ENCODE results near the gene HVCN1.
"Not testable (repeated sequence)": the region's sequence is repeated elsewhere in the genome, so short reads cannot be mapped to it uniquely, and the experiment has no call there.

The HVCN1 gene

DNA sequence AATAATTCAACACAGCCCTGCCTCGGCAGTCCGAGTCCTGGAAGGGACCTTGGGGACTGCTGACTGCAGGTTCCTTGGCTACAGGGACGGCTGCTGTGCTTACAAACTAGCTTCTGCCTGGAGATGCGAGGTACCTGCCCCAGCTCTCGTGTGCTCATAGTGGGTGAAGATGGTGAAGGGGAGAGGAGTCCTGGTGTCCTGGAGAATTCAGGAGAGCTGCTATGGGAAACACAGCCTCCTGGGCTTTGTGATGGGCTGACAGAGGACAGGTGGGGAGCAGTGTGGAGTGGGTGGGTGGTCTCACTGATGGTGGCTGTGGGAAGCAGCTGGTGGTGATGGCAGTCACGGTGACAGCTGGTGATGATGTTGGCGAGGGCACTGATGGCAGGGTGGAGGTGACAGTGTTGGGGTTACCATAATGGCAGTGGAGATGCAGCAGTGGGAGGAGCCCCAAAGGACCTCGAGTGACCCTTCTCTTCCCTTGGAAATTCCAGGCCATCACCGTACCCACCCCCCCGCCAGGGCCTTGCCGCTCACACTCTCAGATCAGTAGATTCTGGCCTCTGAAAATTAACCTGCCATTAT is 32.8 kb downstream of the HVCN1 start:
- H3K27me3 ChIP-seq (replicated peaks; ENCODE audit: control insufficient read depth, insufficient read depth, low read length, poor library complexity, severe bottlenecking): no peaks in the 10 kb centered on the region
- H3K27ac ChIP-seq (ENCODE audit: insufficient read depth, low read length, poor library complexity, severe bottlenecking): no peak overlapping the region
- H3K4me1 ChIP-seq (ENCODE audit: control insufficient read depth, insufficient read depth, low read length, poor library complexity, severe bottlenecking): no peaks in the 10 kb centered on the region
- H3K9me3 ChIP-seq (ENCODE audit: control insufficient read depth, low read length): no peaks in the 10 kb centered on the region
- H3K4me3 ChIP-seq (ENCODE audit: insufficient read depth, low read depth, low read length, poor library complexity, severe bottlenecking): no peak overlapping the region
- no peaks in the 10 kb centered on the region for H3K36me3 ChIP-seq (ENCODE audit: control insufficient read depth, insufficient read depth, low read length)
- DNase-seq: no peak

DNA sequence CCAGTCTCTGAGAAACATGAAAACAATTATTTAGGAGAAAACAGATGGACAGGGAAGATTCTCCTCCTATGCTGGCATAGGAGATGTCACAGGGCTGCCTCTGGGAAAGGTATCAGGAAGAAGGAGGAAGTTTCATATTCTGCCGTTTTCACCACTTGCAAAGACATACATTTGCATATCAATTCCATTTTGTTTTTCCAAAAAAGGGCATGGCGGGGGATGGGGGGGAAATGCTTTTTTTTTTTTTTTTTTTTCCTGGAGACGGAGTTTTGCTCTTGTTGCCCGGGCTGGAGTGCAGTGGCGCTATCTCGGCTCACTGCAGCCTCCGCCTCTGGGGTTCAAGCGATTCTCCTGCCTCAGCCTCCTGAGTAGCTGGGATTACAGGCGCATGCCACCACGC is 34.7 kb downstream of the HVCN1 start:
- not testable (repeated sequence) for H3K4me3 ChIP-seq (ENCODE audit: insufficient read depth, low read depth, low read length, poor library complexity, severe bottlenecking); H3K9me3 ChIP-seq (ENCODE audit: control insufficient read depth, low read length); H3K4me1 ChIP-seq (ENCODE audit: control insufficient read depth, insufficient read depth, low read length, poor library complexity, severe bottlenecking); H3K27ac ChIP-seq (ENCODE audit: insufficient read depth, low read length, poor library complexity, severe bottlenecking); H3K36me3 ChIP-seq (ENCODE audit: control insufficient read depth, insufficient read depth, low read length); H3K27me3 ChIP-seq (replicated peaks; ENCODE audit: control insufficient read depth, insufficient read depth, low read length, poor library complexity, severe bottlenecking); DNase-seq

DNA sequence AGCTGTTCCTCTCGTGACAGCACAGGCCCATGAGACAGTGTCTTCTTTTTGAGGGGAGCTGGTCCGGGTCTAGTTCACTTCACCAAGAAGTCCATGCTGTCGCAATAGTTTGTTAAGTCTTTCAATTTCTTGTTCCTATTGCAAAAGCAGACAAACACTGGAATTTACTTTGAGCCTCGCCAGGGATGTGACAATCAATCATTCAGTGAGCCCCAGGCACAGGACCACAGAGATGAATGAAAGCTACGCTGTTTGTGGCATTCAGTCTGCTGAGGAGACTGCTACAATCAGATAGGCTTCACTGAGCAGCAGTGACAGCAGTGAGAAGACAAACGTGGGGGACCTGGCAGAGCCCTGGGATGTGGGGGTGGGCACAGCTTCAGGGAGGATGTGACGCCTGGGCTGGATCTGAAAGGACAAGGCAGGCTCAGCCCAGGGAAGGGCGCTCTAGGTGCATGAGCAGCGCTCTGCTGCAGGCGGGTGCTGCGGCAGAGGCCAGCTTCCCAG is 39.5 kb downstream of the HVCN1 start:
- no peaks in the 10 kb centered on the region for H3K9me3 ChIP-seq (ENCODE audit: control insufficient read depth, low read length)
- no peaks in the 10 kb centered on the region for H3K27me3 ChIP-seq (replicated peaks; ENCODE audit: control insufficient read depth, insufficient read depth, low read length, poor library complexity, severe bottlenecking)
- H3K27ac ChIP-seq (ENCODE audit: insufficient read depth, low read length, poor library complexity, severe bottlenecking): no peak overlapping the region
- no peak for DNase-seq
- H3K36me3 ChIP-seq (ENCODE audit: control insufficient read depth, insufficient read depth, low read length): no peaks in the 10 kb centered on the region
- no peak overlapping the region for H3K4me3 ChIP-seq (ENCODE audit: insufficient read depth, low read depth, low read length, poor library complexity, severe bottlenecking)
- H3K4me1 ChIP-seq (ENCODE audit: control insufficient read depth, insufficient read depth, low read length, poor library complexity, severe bottlenecking): peaks cover 8% of the 10 kb centered on the region

- Histone ChIP-seq H3K4me1 (ENCODE audit: control insufficient read depth, insufficient read depth, low read length, poor library complexity, severe bottlenecking) (peaks cover 8% of the 10 kb centered on the region), H3K27me3 (replicated peaks; ENCODE audit: control insufficient read depth, insufficient read depth, low read length, poor library complexity, severe bottlenecking) (no peaks in the 10 kb centered on the region), H3K4me3 (ENCODE audit: insufficient read depth, low read depth, low read length, poor library complexity, severe bottlenecking) (no peak overlapping the region), H3K27ac (ENCODE audit: insufficient read depth, low read length, poor library complexity, severe bottlenecking) (no peak overlapping the region), H3K36me3 (ENCODE audit: control insufficient read depth, insufficient read depth, low read length) (no peaks in the 10 kb centered on the region), H3K9me3 (ENCODE audit: control insufficient read depth, low read length) (no peaks in the 10 kb centered on the region)
- no peak for DNase-seq
Observed at GRCh38 chr12:110647631-110648040, 41.3 kb downstream of the HVCN1 start.

- Histone ChIP-seq H3K27me3 (replicated peaks; ENCODE audit: control insufficient read depth, insufficient read depth, low read length, poor library complexity, severe bottlenecking) (no peaks in the 10 kb centered on the region), H3K27ac (ENCODE audit: insufficient read depth, low read length, poor library complexity, severe bottlenecking) (no peak overlapping the region), H3K9me3 (ENCODE audit: control insufficient read depth, low read length) (no peaks in the 10 kb centered on the region), H3K4me3 (ENCODE audit: insufficient read depth, low read depth, low read length, poor library complexity, severe bottlenecking) (no peak overlapping the region), H3K4me1 (ENCODE audit: control insufficient read depth, insufficient read depth, low read length, poor library complexity, severe bottlenecking) (no peaks in the 10 kb centered on the region), H3K36me3 (ENCODE audit: control insufficient read depth, insufficient read depth, low read length) (no peaks in the 10 kb centered on the region)
- no peak for DNase-seq
Observed at GRCh38 chr12:110641521-110641920, 47.4 kb downstream of the HVCN1 start.

GRCh38 chr12:110640275-110641025 is 48.5 kb downstream of the HVCN1 start:
- no peak overlapping the region for H3K27ac ChIP-seq (ENCODE audit: insufficient read depth, low read length, poor library complexity, severe bottlenecking)
- no peaks in the 10 kb centered on the region for H3K27me3 ChIP-seq (replicated peaks; ENCODE audit: control insufficient read depth, insufficient read depth, low read length, poor library complexity, severe bottlenecking)
- no peaks in the 10 kb centered on the region for H3K4me1 ChIP-seq (ENCODE audit: control insufficient read depth, insufficient read depth, low read length, poor library complexity, severe bottlenecking)
- no peaks in the 10 kb centered on the region for H3K36me3 ChIP-seq (ENCODE audit: control insufficient read depth, insufficient read depth, low read length)
- DNase-seq: no peak
- no peaks in the 10 kb centered on the region for H3K9me3 ChIP-seq (ENCODE audit: control insufficient read depth, low read length)
- no peak overlapping the region for H3K4me3 ChIP-seq (ENCODE audit: insufficient read depth, low read depth, low read length, poor library complexity, severe bottlenecking)

DNA sequence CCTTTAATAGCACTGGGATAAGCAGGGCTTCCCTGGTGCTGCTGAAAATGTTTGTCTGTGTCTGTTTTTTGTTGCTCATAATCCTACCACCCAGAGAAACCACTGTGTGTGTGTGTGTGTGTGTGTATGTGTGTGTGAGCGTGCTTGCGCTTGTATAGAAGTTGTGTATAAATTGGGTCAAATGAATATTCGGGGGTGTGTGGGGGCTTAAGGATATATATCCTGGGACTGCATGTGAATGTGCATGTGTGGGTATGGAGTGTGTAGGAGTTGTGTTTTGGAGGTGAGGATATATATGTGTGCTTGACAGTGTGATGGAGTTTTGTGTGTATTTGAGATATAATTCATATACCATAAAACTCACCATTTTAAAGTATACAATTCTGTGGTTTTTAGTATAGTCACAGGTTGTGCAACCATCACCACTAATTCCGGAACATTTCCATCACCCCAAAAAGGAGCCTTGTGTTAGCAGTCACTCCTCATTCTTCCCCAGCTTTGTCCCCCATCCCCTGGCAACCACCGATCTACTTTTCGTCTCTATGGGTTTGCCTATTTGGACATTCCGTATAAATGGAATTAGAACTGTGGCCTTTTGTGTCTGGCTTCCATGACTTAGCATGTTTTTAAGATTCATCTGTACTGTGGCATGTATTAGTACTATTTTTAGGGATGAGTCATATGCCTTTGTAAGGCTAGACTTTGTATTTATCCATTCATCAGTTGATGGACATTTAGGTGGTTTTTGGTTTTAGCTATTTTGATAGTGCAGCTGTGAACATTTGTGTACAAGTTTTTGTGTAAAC is 49.4 kb downstream of the HVCN1 start:
- no peak overlapping the region for H3K4me3 ChIP-seq (ENCODE audit: insufficient read depth, low read depth, low read length, poor library complexity, severe bottlenecking)
- no peaks in the 10 kb centered on the region for H3K27me3 ChIP-seq (replicated peaks; ENCODE audit: control insufficient read depth, insufficient read depth, low read length, poor library complexity, severe bottlenecking)
- H3K27ac ChIP-seq (ENCODE audit: insufficient read depth, low read length, poor library complexity, severe bottlenecking): no peak overlapping the region
- no peaks in the 10 kb centered on the region for H3K9me3 ChIP-seq (ENCODE audit: control insufficient read depth, low read length)
- no peaks in the 10 kb centered on the region for H3K4me1 ChIP-seq (ENCODE audit: control insufficient read depth, insufficient read depth, low read length, poor library complexity, severe bottlenecking)
- no peak for DNase-seq
- H3K36me3 ChIP-seq (ENCODE audit: control insufficient read depth, insufficient read depth, low read length): no peaks in the 10 kb centered on the region

DNA sequence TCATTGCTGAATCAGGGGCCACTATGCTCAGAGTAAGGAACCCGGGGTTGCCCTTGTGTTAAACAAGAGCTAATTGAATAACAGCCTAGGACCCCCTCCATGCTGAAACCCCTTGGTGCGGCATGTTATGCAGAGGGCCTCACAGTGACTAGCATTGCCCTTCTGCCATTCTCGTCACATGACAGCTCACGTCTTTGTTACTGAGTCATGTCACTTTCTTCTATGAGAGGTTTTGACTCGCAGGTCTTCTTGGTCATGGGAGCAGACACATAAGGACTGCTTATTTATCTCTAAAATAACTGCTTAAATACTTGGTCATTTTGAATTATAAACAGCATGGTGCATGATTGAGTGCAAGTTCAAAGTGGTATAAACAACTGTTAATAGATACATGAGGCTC is 50.1 kb downstream of the HVCN1 start:
- DNase-seq: no peak
- no peak overlapping the region for H3K27ac ChIP-seq (ENCODE audit: insufficient read depth, low read length, poor library complexity, severe bottlenecking)
- no peaks in the 10 kb centered on the region for H3K36me3 ChIP-seq (ENCODE audit: control insufficient read depth, insufficient read depth, low read length)

GRCh38 chr12:110637869-110638441 is 51.0 kb downstream of the HVCN1 start:
- H3K36me3 ChIP-seq (ENCODE audit: control insufficient read depth, insufficient read depth, low read length): no peaks in the 10 kb centered on the region
- H3K4me3 ChIP-seq (ENCODE audit: insufficient read depth, low read depth, low read length, poor library complexity, severe bottlenecking): no peak overlapping the region
- no peaks in the 10 kb centered on the region for H3K9me3 ChIP-seq (ENCODE audit: control insufficient read depth, low read length)
- H3K27ac ChIP-seq (ENCODE audit: insufficient read depth, low read length, poor library complexity, severe bottlenecking): no peak overlapping the region
- H3K4me1 ChIP-seq (ENCODE audit: control insufficient read depth, insufficient read depth, low read length, poor library complexity, severe bottlenecking): no peaks in the 10 kb centered on the region
- no peak for DNase-seq
- no peaks in the 10 kb centered on the region for H3K27me3 ChIP-seq (replicated peaks; ENCODE audit: control insufficient read depth, insufficient read depth, low read length, poor library complexity, severe bottlenecking)

More for the DNA sequence above, 50.1 kb downstream of the HVCN1 start:
- Histone ChIP-seq H3K9me3 (ENCODE audit: control insufficient read depth, low read length) (no peaks in the 10 kb centered on the region), H3K4me3 (ENCODE audit: insufficient read depth, low read depth, low read length, poor library complexity, severe bottlenecking) (no peak overlapping the region), H3K27me3 (replicated peaks; ENCODE audit: control insufficient read depth, insufficient read depth, low read length, poor library complexity, severe bottlenecking) (no peaks in the 10 kb centered on the region), H3K4me1 (ENCODE audit: control insufficient read depth, insufficient read depth, low read length, poor library complexity, severe bottlenecking) (no peaks in the 10 kb centered on the region)
